IMR-90 (cell line): ENCODE measurements around the gene TOP2B. TPM values are rescaled to one million over a fixed set of nuclear protein-coding genes. Genes with fewer than 3 reads are reported as not detected.

Experiments
- ATAC-seq: fragments of 200-7000 bp; cut with Tn5 transposase; 2 replicates; pipeline ENCODE4 v1.9.1; 2020; ENCODE audit warnings: low read depth, mild to moderate bottlenecking, moderate library complexity
- BruUV-seq: library from RNA; stranded (reverse); fragments of 400-500 nt; replicated peaks from 2 replicates; lab custom pipeline; 2021; lab: Mats Ljungman, UMichigan
- CTCF ChIA-PET: fragments of 300-600 bp; formaldehyde crosslinking; extraction: SDS; loops from one replicate; lab custom pipeline; 2021; ENCODE audit warnings: antibody characterized with exemption; lab: Yijun Ruan, JAX
- POLR2A ChIA-PET: fragments of 300-600 bp; sonication (Branson Sonifier 250); formaldehyde crosslinking; loops from one replicate; lab custom pipeline; 2022; ENCODE audit warnings: antibody characterized with exemption; ENCODE audit not compliant: unreplicated experiment; lab: Charles Lee
- DNase-seq: peaks from one replicate; pipeline ENCODE4 v3.0.0; 2013
- H2AFZ ChIP-seq: replicated peaks from 2 replicates; pipeline ENCODE3; 2013; ENCODE audit warnings: low read length, mild to moderate bottlenecking; ENCODE audit not compliant: poor library complexity
- H2AK5ac ChIP-seq: 2 replicates; pipeline ENCODE4 v1.6.1; 2013; ENCODE audit warnings: low read depth, low read length, inconsistent platforms
- H2AK9ac ChIP-seq: replicated peaks from 2 replicates; pipeline ENCODE3; 2013; ENCODE audit warnings: mild to moderate bottlenecking, low read depth, low read length, moderate library complexity; ENCODE audit not compliant: poor library complexity
- H2BK120ac ChIP-seq: 2 replicates; pipeline ENCODE4 v1.6.1; 2013; ENCODE audit warnings: low read depth, low read length, inconsistent platforms
- H2BK15ac ChIP-seq: 3 replicates; pipeline ENCODE4 v1.6.1; 2013; ENCODE audit warnings: low read depth, low read length, inconsistent platforms
- H2BK20ac ChIP-seq: 2 replicates; pipeline ENCODE4 v1.6.1; 2013; ENCODE audit warnings: low read depth, mild to moderate bottlenecking, inconsistent platforms, low read length, moderate library complexity
- H2BK5ac ChIP-seq: 2 replicates; pipeline ENCODE4 v1.6.1; 2013; ENCODE audit warnings: mild to moderate bottlenecking, low read depth, low read length, inconsistent platforms; ENCODE audit not compliant: poor library complexity, severe bottlenecking
- H3K14ac ChIP-seq: replicated peaks from 2 replicates; pipeline ENCODE4 v1.6.1; 2013; ENCODE audit warnings: low read depth, low read length, inconsistent platforms
- H3K18ac ChIP-seq: 2 replicates; pipeline ENCODE4 v1.6.1; 2013; ENCODE audit warnings: low read depth, low read length, control low read depth
- H3K23ac ChIP-seq: 2 replicates; pipeline ENCODE4 v1.6.1; 2013; ENCODE audit warnings: low read depth, low read length, inconsistent platforms
- H3K27ac ChIP-seq: 2 replicates; pipeline ENCODE4 v1.5.1; 2013; ENCODE audit warnings: mild to moderate bottlenecking, control low read depth, low read length; ENCODE audit not compliant: insufficient read depth
- H3K27me3 ChIP-seq: 2 replicates; pipeline ENCODE4 v1.6.1; 2013; ENCODE audit warnings: low read length; ENCODE audit not compliant: control insufficient read depth, insufficient read depth
- H3K36me3 ChIP-seq: 2 replicates; pipeline ENCODE4 v1.6.1; 2013; ENCODE audit warnings: low read length, mixed read lengths; ENCODE audit not compliant: control insufficient read depth, insufficient read depth
- H3K4ac ChIP-seq: 2 replicates; pipeline ENCODE4 v1.6.1; 2013; ENCODE audit warnings: low read depth, low read length, inconsistent platforms
- H3K4me1 ChIP-seq: 2 replicates; pipeline ENCODE4 v1.6.1; 2013; ENCODE audit warnings: low read length, mixed read lengths; ENCODE audit not compliant: control insufficient read depth, insufficient read depth
- H3K4me2 ChIP-seq: 2 replicates; pipeline ENCODE4 v1.6.1; 2013; ENCODE audit warnings: low read depth, mild to moderate bottlenecking, control low read depth, low read length, moderate library complexity
- H3K4me3 ChIP-seq: 2 replicates; pipeline ENCODE4 v1.5.1; 2013; ENCODE audit warnings: low read depth, mild to moderate bottlenecking, control low read depth, low read length, moderate library complexity; ENCODE audit not compliant: insufficient read depth
- H3K56ac ChIP-seq: 2 replicates; pipeline ENCODE4 v1.6.1; 2013; ENCODE audit warnings: low read length, inconsistent platforms; ENCODE audit not compliant: insufficient read depth; ENCODE audit errors: extremely low read depth
- H3K79me1 ChIP-seq, 2 experiments: 2 replicates each; pipeline ENCODE4 v1.6.1; 2013; ENCODE audit warnings: low read length in 2 of 2, inconsistent platforms in 1 of 2, low read depth in 1 of 2
- H3K9ac ChIP-seq: 2 replicates; pipeline ENCODE4 v1.6.1; 2013; ENCODE audit warnings: low read depth, low read length, control low read depth
- H3K9me1 ChIP-seq: 2 replicates; pipeline ENCODE4 v1.6.1; 2013; ENCODE audit warnings: low read length, inconsistent platforms; ENCODE audit not compliant: insufficient read depth
- H3K9me3 ChIP-seq: 2 replicates; pipeline ENCODE4 v1.6.1; 2013; ENCODE audit warnings: low read length; ENCODE audit not compliant: control insufficient read depth, insufficient read depth
- H4K20me1 ChIP-seq: 2 replicates; pipeline ENCODE4 v1.6.1; 2013; ENCODE audit warnings: low read length, inconsistent platforms; ENCODE audit not compliant: insufficient read depth
- H4K5ac ChIP-seq: 2 replicates; pipeline ENCODE4 v1.6.1; 2013; ENCODE audit warnings: mild to moderate bottlenecking, low read depth, low read length, control low read depth
- H4K8ac ChIP-seq, 2 experiments: 2 replicates each; pipeline ENCODE4 v1.6.1; 2013; ENCODE audit warnings: low read depth in 2 of 2, low read length in 2 of 2, control low read depth in 1 of 2, inconsistent platforms in 1 of 2
- H4K91ac ChIP-seq: 2 replicates; pipeline ENCODE4 v1.6.1; 2013; ENCODE audit warnings: low read depth, low read length, inconsistent platforms; ENCODE audit not compliant: insufficient read depth
- BHLHE40 ChIP-seq: fragments of 150-350 bp; IDR thresholded peaks from 2 replicates; pipeline ENCODE4 v1.6.1; 2016; ENCODE audit warnings: mild to moderate bottlenecking, low read depth, low read length
- CEBPB ChIP-seq: IDR thresholded peaks from 2 replicates; pipeline ENCODE4 v1.6.1; 2012; ENCODE audit warnings: low read depth, low read length, improper control_type of control experiment
- CHD1 ChIP-seq: IDR thresholded peaks from 2 replicates; pipeline ENCODE4 v1.6.1; 2012; ENCODE audit warnings: low read depth, low read length, improper control_type of control experiment
- FOS ChIP-seq: fragments of 150-350 bp; IDR thresholded peaks from 2 replicates; pipeline ENCODE4 v1.6.1; 2016; ENCODE audit warnings: low read depth, low read length
- MAFK ChIP-seq: IDR thresholded peaks from 2 replicates; pipeline ENCODE4 v1.6.1; 2012; ENCODE audit warnings: low read depth, low read length, improper control_type of control experiment
- MAZ ChIP-seq: IDR thresholded peaks from 2 replicates; pipeline ENCODE4 v1.6.1; 2012; ENCODE audit warnings: low read depth, mild to moderate bottlenecking, low read length, improper control_type of control experiment, moderate library complexity, borderline replicate concordance
- MXI1 ChIP-seq: IDR thresholded peaks from 2 replicates; pipeline ENCODE4 v1.6.1; 2012; ENCODE audit warnings: low read depth, mild to moderate bottlenecking, low read length, moderate library complexity, borderline replicate concordance
- NFE2L2 ChIP-seq: fragments of 150-350 bp; IDR thresholded peaks from 2 replicates; pipeline ENCODE4 v1.6.1; 2016; ENCODE audit warnings: low read depth, mild to moderate bottlenecking, low read length
- POLR2A ChIP-seq: IDR thresholded peaks from 2 replicates; pipeline ENCODE4 v1.6.1; 2012; ENCODE audit warnings: mild to moderate bottlenecking, low read depth, low read length
- RAD21 ChIP-seq: IDR thresholded peaks from 2 replicates; pipeline ENCODE4 v1.6.1; 2012; ENCODE audit warnings: low read length, improper control_type of control experiment
- RCOR1 ChIP-seq: IDR thresholded peaks from 2 replicates; pipeline ENCODE4 v1.6.1; 2012; ENCODE audit warnings: mild to moderate bottlenecking, low read length, improper control_type of control experiment; ENCODE audit not compliant: insufficient replicate concordance
- RFX5 ChIP-seq: IDR thresholded peaks from 2 replicates; pipeline ENCODE4 v1.8.0; 2012; ENCODE audit warnings: low read depth, mild to moderate bottlenecking, low read length, moderate library complexity
- SMC3 ChIP-seq: fragments of 150-350 bp; IDR thresholded peaks from 2 replicates; pipeline ENCODE4 v1.6.1; 2016; ENCODE audit warnings: low read depth, mild to moderate bottlenecking, antibody characterized with exemption, low read length, moderate library complexity
- WGBS, 2 experiments: methylation state at CpG; one replicate each; pipeline versions ENCODE4 v1.1.5 to v1.1.7; 2013; ENCODE audit warnings: missing lambda C conversion rate in 2 of 2; ENCODE audit not compliant: insufficient read length in 1 of 2; ENCODE audit errors: extremely low coverage in 2 of 2; 5-methylcytosine and 5-hydroxymethylcytosine counted together
- dilution Hi-C: fragments of 300-500 bp; cut with HindIII; formaldehyde crosslinking; loops from one replicate; pipeline ENCODE4 v1.14.3; 2018; ENCODE audit warnings: low sequenced_read_pairs; ENCODE audit not compliant: unreplicated experiment
- in situ Hi-C: fragments of 300-500 bp; cut with MboI; formaldehyde crosslinking; loops from 3 replicates; pipeline ENCODE4 v1.14.3; 2019; ENCODE audit warnings: low sequenced_read_pairs, inconsistent platforms, mixed read lengths
- intact Hi-C: fragments of 100-400 bp; cut with micrococcal nuclease; formaldehyde crosslinking; loops from 2 replicates; pipeline ENCODE4 v1.10.0; 2022
- polyA plus RNA-seq, 3 experiments: library from polyadenylated mRNA; depleted of rRNA; stranded (reverse); fragments of >200 nt; gene quantifications; 2 replicates each; pipeline ENCODE4 v1.2.3, GENCODE V29; 2012; ENCODE audit warnings: low replicate concordance in 1 of 3
- total RNA-seq: library from RNA; depleted of rRNA; stranded (reverse); fragments of >200 nt; gene quantifications from 2 replicates; pipeline ENCODE4 v1.2.3, GENCODE V29; 2012
- TF ChIP-seq, protein P1 (sequence below): conservative IDR thresholded peaks from 2 replicates; pipeline ENCODE4 v1.5.1; 2012; ENCODE audit warnings: mild to moderate bottlenecking, low read depth, low read length, improper control_type of control experiment
- TF ChIP-seq, protein P2 (sequence below): fragments of 150-350 bp; IDR thresholded peaks from 2 replicates; pipeline ENCODE4 v1.6.1; 2017; ENCODE audit warnings: mild to moderate bottlenecking, antibody characterized with exemption, low read length, low read depth
- TF ChIP-seq, protein P3 (sequence below): fragments of 150-350 bp; IDR thresholded peaks from 2 replicates; pipeline ENCODE4 v1.6.1; 2016; ENCODE audit warnings: low read depth, mild to moderate bottlenecking, low read length, moderate library complexity, borderline replicate concordance

The TOP2B gene
- total and polyA plus RNA-seq, 2 of the 4 experiments (the other 2 are of a cell fraction) = 45.5 to 53.4 TPM

DNA sequence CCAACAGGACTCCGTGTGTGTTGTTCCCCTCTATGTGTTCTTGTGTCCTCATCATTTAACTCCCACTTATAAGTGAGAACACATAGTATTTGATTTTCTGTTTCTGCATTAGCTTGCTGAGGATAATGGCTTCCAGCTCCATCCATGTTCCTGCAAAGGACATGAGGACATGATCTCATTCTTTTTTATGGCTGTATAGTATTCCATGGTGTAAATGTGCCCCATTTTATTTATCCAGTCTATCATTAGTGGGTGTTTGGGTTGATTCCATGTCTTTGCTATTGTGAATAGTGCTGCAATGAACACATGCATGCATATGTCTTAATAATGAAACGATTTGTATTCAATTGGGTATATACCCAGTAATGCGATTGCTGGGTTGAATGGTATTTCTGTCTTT is 28.5 kb upstream of the TOP2B start:
- intact Hi-C loops (no loop called here), dilution Hi-C loops (no loop called here), in situ Hi-C loops (no loop called here)
- Histone ChIP-seq H3K18ac (no peak overlapping the region), H2BK120ac (no peak overlapping the region), H2BK5ac (no peak overlapping the region), H4K5ac (no peak overlapping the region), H2AK9ac (no peak overlapping the region), H3K79me1 (no peaks in the 10 kb centered on the region), H3K23ac (no peak overlapping the region), H3K4ac (no peak overlapping the region), H4K91ac (no peak overlapping the region), H2BK15ac (no peak overlapping the region), H2BK20ac (no peak overlapping the region), H3K4me1 (no peaks in the 10 kb centered on the region), H3K27me3 (peaks cover 2% of the 10 kb centered on the region; the same call in 1 of the 2 replicates), H3K9me3 (no peaks in the 10 kb centered on the region), H2AFZ (no peak overlapping the region), H3K27ac (no peak overlapping the region), H3K36me3 (no peaks in the 10 kb centered on the region), H3K56ac (no peak overlapping the region), H3K9me1 (no peaks in the 10 kb centered on the region), H3K14ac (no peak overlapping the region), H3K4me2 (no peak overlapping the region), H4K8ac (no peak overlapping the region), H3K4me3 (no peak overlapping the region), H4K20me1 (no peaks in the 10 kb centered on the region), H2AK5ac (no peak overlapping the region), H3K9ac (no peak overlapping the region)
- ATAC-seq (no peak), DNase-seq (no peak)
- WGBS, 2 experiments = no CpG with 5 or more reads among the region's 3 CpGs
- no TSS peak for BruUV-seq
- TF ChIP-seq BHLHE40 = no peak
- TF ChIP-seq CEBPB = no peak
- TF ChIP-seq, protein P1, sequence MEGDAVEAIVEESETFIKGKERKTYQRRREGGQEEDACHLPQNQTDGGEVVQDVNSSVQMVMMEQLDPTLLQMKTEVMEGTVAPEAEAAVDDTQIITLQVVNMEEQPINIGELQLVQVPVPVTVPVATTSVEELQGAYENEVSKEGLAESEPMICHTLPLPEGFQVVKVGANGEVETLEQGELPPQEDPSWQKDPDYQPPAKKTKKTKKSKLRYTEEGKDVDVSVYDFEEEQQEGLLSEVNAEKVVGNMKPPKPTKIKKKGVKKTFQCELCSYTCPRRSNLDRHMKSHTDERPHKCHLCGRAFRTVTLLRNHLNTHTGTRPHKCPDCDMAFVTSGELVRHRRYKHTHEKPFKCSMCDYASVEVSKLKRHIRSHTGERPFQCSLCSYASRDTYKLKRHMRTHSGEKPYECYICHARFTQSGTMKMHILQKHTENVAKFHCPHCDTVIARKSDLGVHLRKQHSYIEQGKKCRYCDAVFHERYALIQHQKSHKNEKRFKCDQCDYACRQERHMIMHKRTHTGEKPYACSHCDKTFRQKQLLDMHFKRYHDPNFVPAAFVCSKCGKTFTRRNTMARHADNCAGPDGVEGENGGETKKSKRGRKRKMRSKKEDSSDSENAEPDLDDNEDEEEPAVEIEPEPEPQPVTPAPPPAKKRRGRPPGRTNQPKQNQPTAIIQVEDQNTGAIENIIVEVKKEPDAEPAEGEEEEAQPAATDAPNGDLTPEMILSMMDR = no peak
- TF ChIP-seq SMC3 = no peak
- TF ChIP-seq CHD1 = no peak
- no peak for TF ChIP-seq RCOR1
- TF ChIP-seq MAZ = no peak
- TF ChIP-seq MXI1 = no peak
- no peak for TF ChIP-seq POLR2A
- TF ChIP-seq RAD21 = no peak
- TF ChIP-seq MAFK = no peak
- TF ChIP-seq FOS = no peak
- no peak for TF ChIP-seq RFX5
- TF ChIP-seq, protein P2, sequence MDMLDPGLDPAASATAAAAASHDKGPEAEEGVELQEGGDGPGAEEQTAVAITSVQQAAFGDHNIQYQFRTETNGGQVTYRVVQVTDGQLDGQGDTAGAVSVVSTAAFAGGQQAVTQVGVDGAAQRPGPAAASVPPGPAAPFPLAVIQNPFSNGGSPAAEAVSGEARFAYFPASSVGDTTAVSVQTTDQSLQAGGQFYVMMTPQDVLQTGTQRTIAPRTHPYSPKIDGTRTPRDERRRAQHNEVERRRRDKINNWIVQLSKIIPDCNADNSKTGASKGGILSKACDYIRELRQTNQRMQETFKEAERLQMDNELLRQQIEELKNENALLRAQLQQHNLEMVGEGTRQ = no peak
- no peak for TF ChIP-seq NFE2L2
- TF ChIP-seq, protein P3, sequence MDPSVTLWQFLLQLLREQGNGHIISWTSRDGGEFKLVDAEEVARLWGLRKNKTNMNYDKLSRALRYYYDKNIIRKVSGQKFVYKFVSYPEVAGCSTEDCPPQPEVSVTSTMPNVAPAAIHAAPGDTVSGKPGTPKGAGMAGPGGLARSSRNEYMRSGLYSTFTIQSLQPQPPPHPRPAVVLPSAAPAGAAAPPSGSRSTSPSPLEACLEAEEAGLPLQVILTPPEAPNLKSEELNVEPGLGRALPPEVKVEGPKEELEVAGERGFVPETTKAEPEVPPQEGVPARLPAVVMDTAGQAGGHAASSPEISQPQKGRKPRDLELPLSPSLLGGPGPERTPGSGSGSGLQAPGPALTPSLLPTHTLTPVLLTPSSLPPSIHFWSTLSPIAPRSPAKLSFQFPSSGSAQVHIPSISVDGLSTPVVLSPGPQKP = no peak
- CTCF ChIA-PET = no interaction called here
- POLR2A ChIA-PET = no interaction called here
